ENCODE data around the gene SPTSSA. TPM values are rescaled to one million over a fixed set of nuclear protein-coding genes. Genes with fewer than 3 reads are reported as not detected.
"Not testable (repeated sequence)": the region's sequence is repeated elsewhere in the genome, so short reads cannot be mapped to it uniquely, and the experiment has no call there.

SPTSSA gene
- total RNA-seq (ENCODE audit: insufficient read depth, low replicate concordance): 29.9 TPM

GRCh38 chr14:34462132-34462893 lies at the start of gene SPTSSA:
TSS of gene SPTSSA (minus strand) at chr14:34462240. CDS start at chr14:34462207, 33 bp downstream.
- DNase-seq (ENCODE audit: low spot score): peak; percentile 95

GRCh38 chr14:34507884-34508283 lies 45.8 kb upstream of the SPTSSA start:
- DNase-seq (ENCODE audit: low spot score): no peak

GRCh38 chr14:34507459-34507858 lies 45.4 kb upstream of the SPTSSA start:
- no peak for DNase-seq (ENCODE audit: low spot score)

GRCh38 chr14:34505124-34505491 lies 43.1 kb upstream of the SPTSSA start:
- not testable (repeated sequence) for DNase-seq (ENCODE audit: low spot score)

- not testable (repeated sequence) for DNase-seq (ENCODE audit: low spot score)
Observed at GRCh38 chr14:34504027-34504426, 42.0 kb upstream of the SPTSSA start.

GRCh38 chr14:34502545-34503225 lies 40.6 kb upstream of the SPTSSA start:
- DNase-seq (ENCODE audit: low spot score): peak; percentile 38

GRCh38 chr14:34502001-34502400 lies 40.0 kb upstream of the SPTSSA start:
- DNase-seq (ENCODE audit: low spot score): peak; percentile 52

- DNase-seq (ENCODE audit: low spot score): no peak
Observed at GRCh38 chr14:34501004-34501580, 39.1 kb upstream of the SPTSSA start.

GRCh38 chr14:34498684-34499412 lies 36.8 kb upstream of the SPTSSA start:
- DNase-seq (ENCODE audit: low spot score): peak; percentile 15

GRCh38 chr14:34496679-34497513 lies 34.9 kb upstream of the SPTSSA start:
- peak; percentile 96 for DNase-seq (ENCODE audit: low spot score)

GRCh38 chr14:34496007-34496678 lies 34.1 kb upstream of the SPTSSA start:
- DNase-seq (ENCODE audit: low spot score): no peak

GRCh38 chr14:34489324-34489723 lies 27.3 kb upstream of the SPTSSA start:
- no peak for DNase-seq (ENCODE audit: low spot score)

GRCh38 chr14:34488528-34488927 lies 26.5 kb upstream of the SPTSSA start:
- DNase-seq (ENCODE audit: low spot score): no peak

GRCh38 chr14:34484726-34485125 lies 22.7 kb upstream of the SPTSSA start:
- DNase-seq (ENCODE audit: low spot score): no peak

GRCh38 chr14:34482463-34482862 lies 20.4 kb upstream of the SPTSSA start:
- DNase-seq (ENCODE audit: low spot score): no peak

GRCh38 chr14:34479694-34480093 lies 17.7 kb upstream of the SPTSSA start:
- no peak for DNase-seq (ENCODE audit: low spot score)

- no peak for DNase-seq (ENCODE audit: low spot score)
Observed at GRCh38 chr14:34478261-34478660, 16.2 kb upstream of the SPTSSA start.

- not testable (repeated sequence) for DNase-seq (ENCODE audit: low spot score)
Observed at GRCh38 chr14:34476036-34476435, 14.0 kb upstream of the SPTSSA start.

- no peak for DNase-seq (ENCODE audit: low spot score)
Observed at GRCh38 chr14:34475163-34475562, 13.1 kb upstream of the SPTSSA start.

- no peak for DNase-seq (ENCODE audit: low spot score)
Observed at GRCh38 chr14:34474187-34474679, 12.2 kb upstream of the SPTSSA start.

Data from umbilical cord (tissue), 2 donors.